Transverse colon (tissue), 4 donors: ENCODE results near the gene GTF2I.
"Not testable (repeated sequence)": the region's sequence is repeated elsewhere in the genome, so short reads cannot be mapped to it uniquely, and the experiment has no call there.

ENCODE experiments used
- POLR2A ChIP-seq: fragments of 450-650 bp; IDR thresholded peaks from one replicate; pipeline ENCODE4 v1.6.1; 2016; ENCODE audit warnings: antibody characterized with exemption, mild to moderate bottlenecking, moderate library complexity
- POLR2AphosphoS5 ChIP-seq, 3 donors: sonication (generic); formaldehyde crosslinking; IDR thresholded peaks; one replicate each; pipeline ENCODE4 v1.6.1; 2016; ENCODE audit warnings: antibody characterized with exemption in 3 of 3
- TF ChIP-seq, protein P1 (sequence below), 5 experiments: fragments of 200-600 bp in 3 of 5; fragments of 450-650 bp in 2 of 5; sonication (generic) in 3 of 5; IDR thresholded peaks; 1 replicate in 2 of 5; 2 replicates in 3 of 5; pipeline ENCODE4 v1.5.1; 2016 to 2017; ENCODE audit warnings: antibody characterized with exemption in 5 of 5, inconsistent platforms in 3 of 5, mild to moderate bottlenecking in 2 of 5, moderate library complexity in 1 of 5

- TF ChIP-seq, protein P1, sequence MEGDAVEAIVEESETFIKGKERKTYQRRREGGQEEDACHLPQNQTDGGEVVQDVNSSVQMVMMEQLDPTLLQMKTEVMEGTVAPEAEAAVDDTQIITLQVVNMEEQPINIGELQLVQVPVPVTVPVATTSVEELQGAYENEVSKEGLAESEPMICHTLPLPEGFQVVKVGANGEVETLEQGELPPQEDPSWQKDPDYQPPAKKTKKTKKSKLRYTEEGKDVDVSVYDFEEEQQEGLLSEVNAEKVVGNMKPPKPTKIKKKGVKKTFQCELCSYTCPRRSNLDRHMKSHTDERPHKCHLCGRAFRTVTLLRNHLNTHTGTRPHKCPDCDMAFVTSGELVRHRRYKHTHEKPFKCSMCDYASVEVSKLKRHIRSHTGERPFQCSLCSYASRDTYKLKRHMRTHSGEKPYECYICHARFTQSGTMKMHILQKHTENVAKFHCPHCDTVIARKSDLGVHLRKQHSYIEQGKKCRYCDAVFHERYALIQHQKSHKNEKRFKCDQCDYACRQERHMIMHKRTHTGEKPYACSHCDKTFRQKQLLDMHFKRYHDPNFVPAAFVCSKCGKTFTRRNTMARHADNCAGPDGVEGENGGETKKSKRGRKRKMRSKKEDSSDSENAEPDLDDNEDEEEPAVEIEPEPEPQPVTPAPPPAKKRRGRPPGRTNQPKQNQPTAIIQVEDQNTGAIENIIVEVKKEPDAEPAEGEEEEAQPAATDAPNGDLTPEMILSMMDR (IDR thresholded peaks at IDR 0.05), result not testable (repeated sequence)
- TF ChIP-seq POLR2A; POLR2AphosphoS5 (IDR thresholded peaks at IDR 0.05): not testable (repeated sequence)
These were observed 109.5 kb downstream of the GTF2I start for GRCh38 chr7:74766991-74767390.
